ENCODE results near the gene CUZD1. TPM values are rescaled to one million over a fixed set of nuclear protein-coding genes. Genes with fewer than 3 reads are reported as not detected.
A peak's percentile ranks its signal among the peaks of the same experiment; 100 is the strongest.

The CUZD1 gene
- total and polyA plus RNA-seq, 9 of the 15 experiments (the other 6 are each of a cell fraction or from before 2014, with no cell fraction given): 0.51 to 1.7 (median 1.1) TPM

DNA sequence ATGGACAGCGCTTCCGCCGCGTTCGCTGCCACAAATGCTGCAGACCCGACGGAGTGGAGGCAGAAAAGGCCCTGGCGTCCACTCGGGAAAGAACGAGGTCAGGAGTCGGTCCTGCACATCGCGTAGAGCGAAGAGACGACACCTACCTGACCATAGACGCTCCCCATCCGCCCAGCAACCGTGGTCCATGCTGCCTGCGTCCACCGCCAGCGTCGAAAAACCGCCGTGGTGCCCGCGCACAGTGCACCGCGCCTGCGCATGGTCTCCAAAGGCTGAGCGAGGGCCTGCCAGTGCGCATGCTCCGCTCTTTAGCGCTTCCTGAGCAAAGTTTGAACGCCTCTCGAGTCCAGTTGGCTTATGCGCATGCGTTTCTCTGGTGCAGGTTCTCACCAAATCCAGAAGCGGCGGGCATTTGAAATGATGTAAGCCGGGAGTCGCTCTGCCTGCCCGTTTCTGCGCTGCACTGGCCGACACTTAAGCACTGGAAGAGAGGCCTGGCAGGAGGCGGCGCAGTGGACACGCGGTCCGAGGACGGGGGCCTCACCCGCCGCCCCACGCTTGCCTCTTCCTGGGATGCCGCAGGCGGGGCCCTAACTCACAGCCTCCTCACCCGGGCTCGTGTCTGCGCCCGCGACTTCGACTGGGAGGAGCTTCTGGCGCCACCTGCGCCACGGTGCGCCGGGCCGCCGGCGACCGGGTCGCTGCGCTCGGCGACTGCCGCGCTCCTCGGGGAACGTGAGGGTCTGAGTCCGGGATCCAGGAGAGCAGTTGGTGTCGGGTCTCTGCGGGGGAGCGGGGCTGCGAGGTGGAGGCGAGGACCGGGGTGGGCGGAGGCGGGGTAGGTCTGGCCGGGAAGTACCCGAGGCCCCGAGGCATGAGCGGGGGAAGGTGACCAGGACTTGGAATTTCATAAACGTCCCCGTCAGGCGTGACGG lies 33.9 kb upstream of the CUZD1 start, which contains the start of gene FAM24B (continued):
- TF ChIP-seq HIVEP1 (CRISPR knock-in tag; IDR thresholded peaks at IDR 0.05): no peak
- TF ChIP-seq CHD4 (IDR thresholded peaks at IDR 0.05; ENCODE audit: insufficient read depth, insufficient replicate concordance, low read depth, low read length, poor library complexity, severe bottlenecking): no peak
- no peak for TF ChIP-seq ZBTB8A (IDR thresholded peaks at IDR 0.05; ENCODE audit: partially characterized antibody)
- no peak for TF ChIP-seq SMARCB1 (IDR thresholded peaks at IDR 0.05; ENCODE audit: insufficient read length, low read depth)
- TF ChIP-seq, protein P1, sequence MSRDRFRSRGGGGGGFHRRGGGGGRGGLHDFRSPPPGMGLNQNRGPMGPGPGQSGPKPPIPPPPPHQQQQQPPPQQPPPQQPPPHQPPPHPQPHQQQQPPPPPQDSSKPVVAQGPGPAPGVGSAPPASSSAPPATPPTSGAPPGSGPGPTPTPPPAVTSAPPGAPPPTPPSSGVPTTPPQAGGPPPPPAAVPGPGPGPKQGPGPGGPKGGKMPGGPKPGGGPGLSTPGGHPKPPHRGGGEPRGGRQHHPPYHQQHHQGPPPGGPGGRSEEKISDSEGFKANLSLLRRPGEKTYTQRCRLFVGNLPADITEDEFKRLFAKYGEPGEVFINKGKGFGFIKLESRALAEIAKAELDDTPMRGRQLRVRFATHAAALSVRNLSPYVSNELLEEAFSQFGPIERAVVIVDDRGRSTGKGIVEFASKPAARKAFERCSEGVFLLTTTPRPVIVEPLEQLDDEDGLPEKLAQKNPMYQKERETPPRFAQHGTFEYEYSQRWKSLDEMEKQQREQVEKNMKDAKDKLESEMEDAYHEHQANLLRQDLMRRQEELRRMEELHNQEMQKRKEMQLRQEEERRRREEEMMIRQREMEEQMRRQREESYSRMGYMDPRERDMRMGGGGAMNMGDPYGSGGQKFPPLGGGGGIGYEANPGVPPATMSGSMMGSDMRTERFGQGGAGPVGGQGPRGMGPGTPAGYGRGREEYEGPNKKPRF (IDR thresholded peaks at IDR 0.05; ENCODE audit: low read depth, low read length): no peak
- no peak for TF ChIP-seq ZC3H11A (IDR thresholded peaks at IDR 0.05; ENCODE audit: low read depth, low read length)
- TF ChIP-seq ESRRB (CRISPR knock-in tag; IDR thresholded peaks at IDR 0.05; ENCODE audit: borderline replicate concordance): no peak
- TF ChIP-seq PYGO2 (tag; IDR thresholded peaks at IDR 0.05): no peak
- TF ChIP-seq, protein P2, sequence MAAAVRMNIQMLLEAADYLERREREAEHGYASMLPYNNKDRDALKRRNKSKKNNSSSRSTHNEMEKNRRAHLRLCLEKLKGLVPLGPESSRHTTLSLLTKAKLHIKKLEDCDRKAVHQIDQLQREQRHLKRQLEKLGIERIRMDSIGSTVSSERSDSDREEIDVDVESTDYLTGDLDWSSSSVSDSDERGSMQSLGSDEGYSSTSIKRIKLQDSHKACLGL (CRISPR knock-in tag; IDR thresholded peaks at IDR 0.05; ENCODE audit: borderline replicate concordance, poor library complexity, severe bottlenecking): no peak
- TF ChIP-seq ZNF217 (CRISPR knock-in tag; IDR thresholded peaks at IDR 0.05): no peak
- TF ChIP-seq PTBP1 (IDR thresholded peaks at IDR 0.05; ENCODE audit: low read depth, low read length): no peak
- TF ChIP-seq FOXJ2 (tag; IDR thresholded peaks at IDR 0.05): no peak
- TF ChIP-seq FOXA3 (CRISPR knock-in tag; conservative IDR thresholded peaks at IDR 0.05 in 1 of 2, IDR thresholded peaks at IDR 0.05 in 1 of 2): no peak
- TF ChIP-seq PHTF2 (CRISPR knock-in tag; IDR thresholded peaks at IDR 0.05): no peak
- TF ChIP-seq, protein P3, sequence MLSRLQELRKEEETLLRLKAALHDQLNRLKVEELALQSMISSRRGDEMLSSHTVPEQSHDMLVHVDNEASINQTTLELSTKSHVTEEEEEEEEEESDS (CRISPR knock-in tag; IDR thresholded peaks at IDR 0.05): no peak
- TF ChIP-seq, protein P4, sequence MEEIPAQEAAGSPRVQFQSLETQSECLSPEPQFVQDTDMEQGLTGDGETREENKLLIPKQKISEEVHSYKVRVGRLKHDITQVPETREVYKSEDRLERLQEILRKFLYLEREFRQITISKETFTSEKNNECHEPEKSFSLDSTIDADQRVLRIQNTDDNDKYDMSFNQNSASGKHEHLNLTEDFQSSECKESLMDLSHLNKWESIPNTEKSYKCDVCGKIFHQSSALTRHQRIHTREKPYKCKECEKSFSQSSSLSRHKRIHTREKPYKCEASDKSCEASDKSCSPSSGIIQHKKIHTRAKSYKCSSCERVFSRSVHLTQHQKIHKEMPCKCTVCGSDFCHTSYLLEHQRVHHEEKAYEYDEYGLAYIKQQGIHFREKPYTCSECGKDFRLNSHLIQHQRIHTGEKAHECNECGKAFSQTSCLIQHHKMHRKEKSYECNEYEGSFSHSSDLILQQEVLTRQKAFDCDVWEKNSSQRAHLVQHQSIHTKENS (CRISPR knock-in tag; IDR thresholded peaks at IDR 0.05): no peak
- TF ChIP-seq OTX1 (CRISPR knock-in tag; IDR thresholded peaks at IDR 0.05): no peak
- TF ChIP-seq, protein P5, sequence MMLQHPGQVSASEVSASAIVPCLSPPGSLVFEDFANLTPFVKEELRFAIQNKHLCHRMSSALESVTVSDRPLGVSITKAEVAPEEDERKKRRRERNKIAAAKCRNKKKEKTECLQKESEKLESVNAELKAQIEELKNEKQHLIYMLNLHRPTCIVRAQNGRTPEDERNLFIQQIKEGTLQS (IDR thresholded peaks at IDR 0.05): peak; percentile 61
- TF ChIP-seq, protein P5 (CRISPR knock-in tag; conservative IDR thresholded peaks at IDR 0.05): no peak
- TF ChIP-seq, protein P6, sequence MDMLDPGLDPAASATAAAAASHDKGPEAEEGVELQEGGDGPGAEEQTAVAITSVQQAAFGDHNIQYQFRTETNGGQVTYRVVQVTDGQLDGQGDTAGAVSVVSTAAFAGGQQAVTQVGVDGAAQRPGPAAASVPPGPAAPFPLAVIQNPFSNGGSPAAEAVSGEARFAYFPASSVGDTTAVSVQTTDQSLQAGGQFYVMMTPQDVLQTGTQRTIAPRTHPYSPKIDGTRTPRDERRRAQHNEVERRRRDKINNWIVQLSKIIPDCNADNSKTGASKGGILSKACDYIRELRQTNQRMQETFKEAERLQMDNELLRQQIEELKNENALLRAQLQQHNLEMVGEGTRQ (CRISPR knock-in tag; IDR thresholded peaks at IDR 0.05): no peak
- TF ChIP-seq NFATC3 (IDR thresholded peaks at IDR 0.05): no peak
- no peak for TF ChIP-seq TARDBP (IDR thresholded peaks at IDR 0.05)
